HG03342 (cell line): ENCODE results near the gene STOML3.

Source experiments
- ATAC-seq: cut with Tn5 transposase; IDR thresholded peaks from one replicate; pipeline ENCODE4 v1.9.1; 2021; ENCODE audit warnings: mild to moderate bottlenecking, moderate library complexity; ENCODE audit not compliant: unreplicated experiment

STOML3 gene

GRCh38 chr13:38993381-38993780 lies 2.8 kb upstream of the STOML3 start:
- ATAC-seq = no peak

GRCh38 chr13:38981096-38981495 lies 9.5 kb downstream of the STOML3 start:
- ATAC-seq = no peak

GRCh38 chr13:38980750-38981078 lies 9.9 kb downstream of the STOML3 start:
- ATAC-seq = no peak

- ATAC-seq = no peak
These were observed 10.5 kb downstream of the STOML3 start for GRCh38 chr13:38979891-38980749.

- no peak for ATAC-seq
These were observed 20.1 kb downstream of the STOML3 start for GRCh38 chr13:38970380-38971051.

GRCh38 chr13:38969187-38969586 lies 21.4 kb downstream of the STOML3 start:
- no peak for ATAC-seq

GRCh38 chr13:38967446-38967845 lies 23.2 kb downstream of the STOML3 start:
- ATAC-seq = no peak

- no peak for ATAC-seq
These were observed 25.4 kb downstream of the STOML3 start for GRCh38 chr13:38965281-38965680.

GRCh38 chr13:38960175-38960574 lies 30.5 kb downstream of the STOML3 start:
- ATAC-seq = no peak

- no peak for ATAC-seq
These were observed 32.6 kb downstream of the STOML3 start for GRCh38 chr13:38957794-38958592.

GRCh38 chr13:38954844-38955243 lies 35.8 kb downstream of the STOML3 start:
- ATAC-seq = no peak

- ATAC-seq = no peak
These were observed 36.3 kb downstream of the STOML3 start for GRCh38 chr13:38954291-38954690.

GRCh38 chr13:38952827-38953226 lies 37.8 kb downstream of the STOML3 start:
- no peak for ATAC-seq

GRCh38 chr13:38951525-38952313 lies 38.9 kb downstream of the STOML3 start:
- ATAC-seq = no peak

GRCh38 chr13:38950987-38951386 lies 39.6 kb downstream of the STOML3 start:
- no peak for ATAC-seq

GRCh38 chr13:38947054-38947453 lies 43.6 kb downstream of the STOML3 start:
- ATAC-seq = no peak

GRCh38 chr13:38944219-38944618 lies 46.4 kb downstream of the STOML3 start:
- no peak for ATAC-seq

- ATAC-seq = no peak
These were observed 47.4 kb downstream of the STOML3 start for GRCh38 chr13:38943231-38943630.

- ATAC-seq = no peak
These were observed 49.2 kb downstream of the STOML3 start for GRCh38 chr13:38941353-38941945.

- ATAC-seq = no peak
These were observed 56.8 kb downstream of the STOML3 start for GRCh38 chr13:38933786-38934185.
